ENCODE results near the gene ALG13. TPM values are rescaled to one million over a fixed set of nuclear protein-coding genes. Genes with fewer than 3 reads are reported as not detected.

Gene ALG13
- total and polyA plus RNA-seq, 10 of the 15 experiments (the other 5 are each of a cell fraction or from before 2014, with no cell fraction given) = 30.5 to 119 (median 51.1) TPM

DNA sequence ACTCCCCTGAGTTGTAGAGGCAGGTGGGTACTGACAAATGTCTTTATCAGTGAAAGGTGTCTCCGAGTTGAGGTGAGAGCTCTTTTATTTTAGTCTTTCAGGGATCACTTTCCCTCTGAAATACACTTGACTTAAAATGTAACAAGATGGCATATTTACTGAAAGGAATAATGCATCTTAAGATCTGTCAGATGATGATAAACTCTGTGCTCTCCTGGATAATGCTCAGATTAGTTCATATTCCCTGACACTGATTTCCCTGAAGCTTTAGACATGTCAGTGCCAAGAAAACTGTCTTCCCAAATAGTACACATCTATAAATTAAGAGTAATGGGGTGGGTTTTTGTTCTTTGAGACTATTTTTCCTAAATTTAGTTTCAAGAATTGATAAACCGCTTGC is 75.5 kb downstream of the ALG13 start (continued):
- TF ChIP-seq, protein P1, sequence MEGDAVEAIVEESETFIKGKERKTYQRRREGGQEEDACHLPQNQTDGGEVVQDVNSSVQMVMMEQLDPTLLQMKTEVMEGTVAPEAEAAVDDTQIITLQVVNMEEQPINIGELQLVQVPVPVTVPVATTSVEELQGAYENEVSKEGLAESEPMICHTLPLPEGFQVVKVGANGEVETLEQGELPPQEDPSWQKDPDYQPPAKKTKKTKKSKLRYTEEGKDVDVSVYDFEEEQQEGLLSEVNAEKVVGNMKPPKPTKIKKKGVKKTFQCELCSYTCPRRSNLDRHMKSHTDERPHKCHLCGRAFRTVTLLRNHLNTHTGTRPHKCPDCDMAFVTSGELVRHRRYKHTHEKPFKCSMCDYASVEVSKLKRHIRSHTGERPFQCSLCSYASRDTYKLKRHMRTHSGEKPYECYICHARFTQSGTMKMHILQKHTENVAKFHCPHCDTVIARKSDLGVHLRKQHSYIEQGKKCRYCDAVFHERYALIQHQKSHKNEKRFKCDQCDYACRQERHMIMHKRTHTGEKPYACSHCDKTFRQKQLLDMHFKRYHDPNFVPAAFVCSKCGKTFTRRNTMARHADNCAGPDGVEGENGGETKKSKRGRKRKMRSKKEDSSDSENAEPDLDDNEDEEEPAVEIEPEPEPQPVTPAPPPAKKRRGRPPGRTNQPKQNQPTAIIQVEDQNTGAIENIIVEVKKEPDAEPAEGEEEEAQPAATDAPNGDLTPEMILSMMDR (IDR thresholded peaks at IDR 0.05 in 2 of 3, conservative IDR thresholded peaks at IDR 0.05 in 1 of 3; ENCODE audit: control insufficient read depth in 2 of 3, extremely low read depth in 1 of 3, insufficient read depth in 1 of 3, low read depth in 3 of 3, low read length in 3 of 3) = no peak
- TF ChIP-seq, protein P2, sequence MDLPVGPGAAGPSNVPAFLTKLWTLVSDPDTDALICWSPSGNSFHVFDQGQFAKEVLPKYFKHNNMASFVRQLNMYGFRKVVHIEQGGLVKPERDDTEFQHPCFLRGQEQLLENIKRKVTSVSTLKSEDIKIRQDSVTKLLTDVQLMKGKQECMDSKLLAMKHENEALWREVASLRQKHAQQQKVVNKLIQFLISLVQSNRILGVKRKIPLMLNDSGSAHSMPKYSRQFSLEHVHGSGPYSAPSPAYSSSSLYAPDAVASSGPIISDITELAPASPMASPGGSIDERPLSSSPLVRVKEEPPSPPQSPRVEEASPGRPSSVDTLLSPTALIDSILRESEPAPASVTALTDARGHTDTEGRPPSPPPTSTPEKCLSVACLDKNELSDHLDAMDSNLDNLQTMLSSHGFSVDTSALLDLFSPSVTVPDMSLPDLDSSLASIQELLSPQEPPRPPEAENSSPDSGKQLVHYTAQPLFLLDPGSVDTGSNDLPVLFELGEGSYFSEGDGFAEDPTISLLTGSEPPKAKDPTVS (IDR thresholded peaks at IDR 0.05; ENCODE audit: low read depth, low read length) = no peak
- no peak for TF ChIP-seq NRF1 (conservative IDR thresholded peaks at IDR 0.05; ENCODE audit: low read depth, low read length)
- no peak for TF ChIP-seq CHD2 (IDR thresholded peaks at IDR 0.05; ENCODE audit: borderline replicate concordance, low read depth, low read length)

DNA sequence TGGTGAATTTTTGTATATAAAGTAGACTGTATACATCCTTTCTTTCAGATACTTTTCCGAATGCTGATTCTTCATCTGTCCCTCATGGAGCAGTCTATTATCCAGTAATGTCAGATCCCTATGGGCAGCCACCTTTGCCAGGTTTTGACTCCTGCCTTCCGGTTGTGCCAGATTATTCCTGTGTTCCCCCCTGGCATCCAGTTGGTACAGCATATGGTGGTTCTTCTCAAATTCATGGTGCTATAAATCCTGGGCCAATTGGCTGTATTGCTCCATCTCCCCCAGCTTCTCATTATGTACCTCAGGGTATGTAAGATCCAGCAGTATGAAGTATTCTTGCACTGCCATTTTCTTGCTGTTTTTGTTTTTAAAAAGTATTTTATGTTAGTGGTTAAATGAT is 78.7 kb downstream of the ALG13 start:
- whole genome bisulfite sequencing (ENCODE audit: insufficient coverage, insufficient replicate concordance, low lambda C conversion rate, missing lambda C conversion rate) = 54% methylated on average over 2 of the region's 2 CpGs

More for the DNA sequence above, 78.7 kb downstream of the ALG13 start:
- Histone ChIP-seq H3K27ac (ENCODE audit: control insufficient read depth, insufficient read depth) (no peak overlapping the region), H3K36me3 (ENCODE audit: control insufficient read depth in 2 of 2, insufficient read depth in 2 of 2, low read length in 1 of 2) (no peaks in the 10 kb centered on the region), H4K20me1 (ENCODE audit: control insufficient read depth, insufficient read depth) (no peaks in the 10 kb centered on the region), H3K27me3 (replicated peaks in 1 of 2; ENCODE audit: control insufficient read depth in 2 of 2, insufficient read depth in 2 of 2, low read length in 1 of 2) (no peaks in the 10 kb centered on the region), H2AFZ (ENCODE audit: control insufficient read depth, low read depth, low read length) (no peak overlapping the region), H3K4me1 (ENCODE audit: control insufficient read depth, insufficient read depth, low read length) (no peaks in the 10 kb centered on the region), H3K4me2 (ENCODE audit: control insufficient read depth, insufficient read depth) (no peak overlapping the region), H3K4me3 (no peak overlapping the region), H3K9me3 (replicated peaks; ENCODE audit: control insufficient read depth, insufficient read depth, low read length) (no peaks in the 10 kb centered on the region), H3K79me2 (ENCODE audit: control insufficient read depth, insufficient read depth, low read length) (no peaks in the 10 kb centered on the region), H3K9ac (ENCODE audit: control insufficient read depth, insufficient read depth, low read length) (no peak overlapping the region)
- POLR2A ChIA-PET = no interaction called here
- BruUV-seq (replicated peaks) = no TSS peak
- no peak for TF ChIP-seq RB1 (IDR thresholded peaks at IDR 0.05; ENCODE audit: borderline replicate concordance)
- TF ChIP-seq PML (IDR thresholded peaks at IDR 0.05; ENCODE audit: low read length) = no peak
- TF ChIP-seq, protein P3, sequence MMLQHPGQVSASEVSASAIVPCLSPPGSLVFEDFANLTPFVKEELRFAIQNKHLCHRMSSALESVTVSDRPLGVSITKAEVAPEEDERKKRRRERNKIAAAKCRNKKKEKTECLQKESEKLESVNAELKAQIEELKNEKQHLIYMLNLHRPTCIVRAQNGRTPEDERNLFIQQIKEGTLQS (IDR thresholded peaks at IDR 0.05; ENCODE audit: borderline replicate concordance, extremely low read depth, low read depth, low read length) = no peak
- TF ChIP-seq YBX1 (IDR thresholded peaks at IDR 0.05) = no peak
- no peak for TF ChIP-seq KDM1A (IDR thresholded peaks at IDR 0.05; ENCODE audit: borderline replicate concordance)
- TF ChIP-seq IKZF2 (IDR thresholded peaks at IDR 0.05) = no peak
- TF ChIP-seq SP1 (IDR thresholded peaks at IDR 0.05; ENCODE audit: low read depth, low read length) = no peak
- TF ChIP-seq, protein P4, sequence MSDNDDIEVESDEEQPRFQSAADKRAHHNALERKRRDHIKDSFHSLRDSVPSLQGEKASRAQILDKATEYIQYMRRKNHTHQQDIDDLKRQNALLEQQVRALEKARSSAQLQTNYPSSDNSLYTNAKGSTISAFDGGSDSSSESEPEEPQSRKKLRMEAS (IDR thresholded peaks at IDR 0.05; ENCODE audit: low read depth, low read length) = no peak
- no peak for TF ChIP-seq PAX8 (IDR thresholded peaks at IDR 0.05)
- no peak for TF ChIP-seq FOXK2 (IDR thresholded peaks at IDR 0.05)
- no peak for TF ChIP-seq NFYA (IDR thresholded peaks at IDR 0.05; ENCODE audit: borderline replicate concordance, low read depth, low read length)
- TF ChIP-seq ZZZ3 (IDR thresholded peaks at IDR 0.05; ENCODE audit: control insufficient read depth, insufficient read length, low read depth) = no peak
- SMC1A ChIA-PET (ENCODE audit: uncharacterized antibody, unreplicated experiment) = no interaction called here
- DNase-seq (ENCODE audit: low read depth, low spot score) = no peak
- ATAC-seq = no peak
- in situ Hi-C loops (cut with MboI) (no loop called here), intact Hi-C loops (cut with micrococcal nuclease; ENCODE audit: unreplicated experiment) (no loop called here)
- RAD21 ChIA-PET (ENCODE audit: unreplicated experiment) = no interaction called here
- no peak for FAIRE-seq
- CTCF ChIA-PET = no interaction called here
